Upper lobe of left lung (tissue), 4 donors: ENCODE results near the gene TES.

ENCODE experiments used
- POLR2A ChIP-seq, 4 donors: fragments of 450-650 bp; IDR thresholded peaks; one replicate each; pipeline ENCODE4 v1.5.1; 2016 to 2017; ENCODE audit warnings: antibody characterized with exemption in 4 of 4, mild to moderate bottlenecking in 2 of 4
- TF ChIP-seq, protein P1 (sequence below), 6 experiments: fragments of 450-650 bp in 4 of 6; fragments of 200-600 bp in 2 of 6; sonication (generic) in 2 of 6; IDR thresholded peaks; one replicate each; pipeline ENCODE4 v1.5.1; 2016 to 2019; ENCODE audit warnings: antibody characterized with exemption in 6 of 6

DNA sequence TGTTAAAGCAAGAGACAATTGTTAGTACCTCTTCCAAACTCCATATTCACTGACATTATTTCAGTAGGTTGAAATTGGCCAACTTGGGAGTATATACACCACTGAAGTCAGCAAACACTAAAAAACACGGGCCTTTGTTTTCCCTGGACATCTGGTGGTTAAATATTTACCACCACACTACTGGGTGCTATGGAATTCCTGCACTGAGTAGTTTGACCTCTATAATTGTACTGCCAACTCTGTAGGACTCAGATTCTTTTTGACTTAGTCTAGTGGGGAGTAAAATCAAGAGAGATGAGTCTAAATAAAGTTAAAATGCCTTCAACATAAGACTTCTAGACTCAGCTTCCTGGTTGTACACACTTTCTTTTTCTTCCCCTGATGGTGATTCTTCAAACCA lies 41.3 kb upstream of the TES start:
- TF ChIP-seq, protein P1, sequence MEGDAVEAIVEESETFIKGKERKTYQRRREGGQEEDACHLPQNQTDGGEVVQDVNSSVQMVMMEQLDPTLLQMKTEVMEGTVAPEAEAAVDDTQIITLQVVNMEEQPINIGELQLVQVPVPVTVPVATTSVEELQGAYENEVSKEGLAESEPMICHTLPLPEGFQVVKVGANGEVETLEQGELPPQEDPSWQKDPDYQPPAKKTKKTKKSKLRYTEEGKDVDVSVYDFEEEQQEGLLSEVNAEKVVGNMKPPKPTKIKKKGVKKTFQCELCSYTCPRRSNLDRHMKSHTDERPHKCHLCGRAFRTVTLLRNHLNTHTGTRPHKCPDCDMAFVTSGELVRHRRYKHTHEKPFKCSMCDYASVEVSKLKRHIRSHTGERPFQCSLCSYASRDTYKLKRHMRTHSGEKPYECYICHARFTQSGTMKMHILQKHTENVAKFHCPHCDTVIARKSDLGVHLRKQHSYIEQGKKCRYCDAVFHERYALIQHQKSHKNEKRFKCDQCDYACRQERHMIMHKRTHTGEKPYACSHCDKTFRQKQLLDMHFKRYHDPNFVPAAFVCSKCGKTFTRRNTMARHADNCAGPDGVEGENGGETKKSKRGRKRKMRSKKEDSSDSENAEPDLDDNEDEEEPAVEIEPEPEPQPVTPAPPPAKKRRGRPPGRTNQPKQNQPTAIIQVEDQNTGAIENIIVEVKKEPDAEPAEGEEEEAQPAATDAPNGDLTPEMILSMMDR (IDR thresholded peaks at IDR 0.05): no peak
- TF ChIP-seq POLR2A (IDR thresholded peaks at IDR 0.05): no peak
